Nephron (organoid): ENCODE data around the gene KBTBD6.

ENCODE experiments used
- H3K27ac Mint-ChIP-seq, 3 experiments: 2 replicates each; pipeline ENCODE4 v1.8.0; 2020; ENCODE audit warnings: mixed read lengths in 3 of 3, mild to moderate bottlenecking in 2 of 3, moderate library complexity in 1 of 3
- H3K27me3 Mint-ChIP-seq: 2 replicates; pipeline ENCODE4 v1.8.0; 2021; ENCODE audit warnings: low read depth, mild to moderate bottlenecking, moderate library complexity, mixed read lengths
- H3K36me3 Mint-ChIP-seq: 2 replicates; pipeline ENCODE4 v1.8.0; 2020; ENCODE audit warnings: low read depth, mixed read lengths
- H3K4me1 Mint-ChIP-seq: 2 replicates; pipeline ENCODE4 v1.8.0; 2020; ENCODE audit warnings: mixed read lengths
- H3K4me3 Mint-ChIP-seq, 3 experiments: 2 replicates each; pipeline ENCODE4 v1.8.0; 2020; ENCODE audit warnings: mild to moderate bottlenecking in 3 of 3, mixed read lengths in 3 of 3, moderate library complexity in 2 of 3
- H3K9me3 Mint-ChIP-seq: 2 replicates; pipeline ENCODE4 v1.8.0; 2020; ENCODE audit warnings: mixed read lengths
- TF ChIP-seq, protein P1 (sequence below), 3 experiments: fragments of 200-600 bp; sonication (generic); IDR thresholded peaks; one replicate each; pipeline ENCODE4 v1.5.0; 2021; ENCODE audit warnings: antibody characterized with exemption in 3 of 3; ENCODE audit not compliant: unreplicated experiment in 3 of 3

KBTBD6 gene

DNA sequence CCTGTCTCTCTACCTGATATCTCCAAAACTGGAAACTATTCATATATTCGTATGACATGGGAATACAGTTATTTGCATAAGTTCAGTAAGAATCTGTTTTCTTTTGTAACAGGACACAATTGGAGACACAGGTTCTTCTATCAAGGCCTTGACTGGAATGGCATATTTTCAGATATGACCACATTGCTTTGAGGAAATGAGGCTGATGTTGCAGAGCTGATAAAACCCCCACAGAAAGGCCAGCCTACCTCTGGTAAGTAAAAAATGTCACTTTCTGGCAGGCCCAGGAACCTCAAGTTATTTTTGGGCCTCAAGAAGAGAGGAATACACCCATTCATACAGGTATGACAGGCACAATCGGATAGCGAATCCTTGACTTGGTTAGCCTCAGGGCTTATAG lies 29.5 kb upstream of the KBTBD6 start:
- TF ChIP-seq, protein P1, sequence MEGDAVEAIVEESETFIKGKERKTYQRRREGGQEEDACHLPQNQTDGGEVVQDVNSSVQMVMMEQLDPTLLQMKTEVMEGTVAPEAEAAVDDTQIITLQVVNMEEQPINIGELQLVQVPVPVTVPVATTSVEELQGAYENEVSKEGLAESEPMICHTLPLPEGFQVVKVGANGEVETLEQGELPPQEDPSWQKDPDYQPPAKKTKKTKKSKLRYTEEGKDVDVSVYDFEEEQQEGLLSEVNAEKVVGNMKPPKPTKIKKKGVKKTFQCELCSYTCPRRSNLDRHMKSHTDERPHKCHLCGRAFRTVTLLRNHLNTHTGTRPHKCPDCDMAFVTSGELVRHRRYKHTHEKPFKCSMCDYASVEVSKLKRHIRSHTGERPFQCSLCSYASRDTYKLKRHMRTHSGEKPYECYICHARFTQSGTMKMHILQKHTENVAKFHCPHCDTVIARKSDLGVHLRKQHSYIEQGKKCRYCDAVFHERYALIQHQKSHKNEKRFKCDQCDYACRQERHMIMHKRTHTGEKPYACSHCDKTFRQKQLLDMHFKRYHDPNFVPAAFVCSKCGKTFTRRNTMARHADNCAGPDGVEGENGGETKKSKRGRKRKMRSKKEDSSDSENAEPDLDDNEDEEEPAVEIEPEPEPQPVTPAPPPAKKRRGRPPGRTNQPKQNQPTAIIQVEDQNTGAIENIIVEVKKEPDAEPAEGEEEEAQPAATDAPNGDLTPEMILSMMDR (IDR thresholded peaks at IDR 0.05; ENCODE audit: unreplicated experiment in 3 of 3) = no peak
- Mint-ChIP-seq H3K9me3 (no peaks in the 10 kb centered on the region), H3K4me3 (no peak overlapping the region), H3K36me3 (no peaks in the 10 kb centered on the region), H3K27ac (no peak overlapping the region), H3K27me3 (peaks cover 3% of the 10 kb centered on the region), H3K4me1 (no peaks in the 10 kb centered on the region)

DNA sequence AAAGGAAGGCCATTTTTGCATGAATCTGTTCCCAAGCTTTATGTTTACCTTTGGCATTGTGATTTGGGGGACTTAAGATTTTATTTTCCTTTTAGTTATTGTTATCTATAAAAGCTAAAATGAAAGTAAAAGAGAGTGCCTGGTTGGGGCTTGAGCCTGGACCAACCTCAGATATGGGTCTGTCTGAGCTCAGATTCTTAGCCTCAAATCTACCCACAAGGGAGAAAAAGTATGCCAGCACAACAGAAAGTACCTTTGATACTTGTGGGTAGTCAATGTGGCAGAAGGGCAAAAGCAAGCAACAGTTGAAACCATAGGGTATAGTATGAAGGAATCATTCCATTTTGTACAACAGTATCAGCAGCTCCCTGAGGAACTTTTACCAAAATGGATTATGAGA lies 26.6 kb upstream of the KBTBD6 start:
- H3K4me1 Mint-ChIP-seq = no peaks in the 10 kb centered on the region
- H3K9me3 Mint-ChIP-seq = no peaks in the 10 kb centered on the region
- TF ChIP-seq, protein P1 (IDR thresholded peaks at IDR 0.05; ENCODE audit: unreplicated experiment in 3 of 3) = no peak
- H3K27me3 Mint-ChIP-seq = peaks cover 3% of the 10 kb centered on the region
- no peaks in the 10 kb centered on the region for H3K36me3 Mint-ChIP-seq
- H3K4me3 Mint-ChIP-seq = no peak overlapping the region
- no peak overlapping the region for H3K27ac Mint-ChIP-seq

DNA sequence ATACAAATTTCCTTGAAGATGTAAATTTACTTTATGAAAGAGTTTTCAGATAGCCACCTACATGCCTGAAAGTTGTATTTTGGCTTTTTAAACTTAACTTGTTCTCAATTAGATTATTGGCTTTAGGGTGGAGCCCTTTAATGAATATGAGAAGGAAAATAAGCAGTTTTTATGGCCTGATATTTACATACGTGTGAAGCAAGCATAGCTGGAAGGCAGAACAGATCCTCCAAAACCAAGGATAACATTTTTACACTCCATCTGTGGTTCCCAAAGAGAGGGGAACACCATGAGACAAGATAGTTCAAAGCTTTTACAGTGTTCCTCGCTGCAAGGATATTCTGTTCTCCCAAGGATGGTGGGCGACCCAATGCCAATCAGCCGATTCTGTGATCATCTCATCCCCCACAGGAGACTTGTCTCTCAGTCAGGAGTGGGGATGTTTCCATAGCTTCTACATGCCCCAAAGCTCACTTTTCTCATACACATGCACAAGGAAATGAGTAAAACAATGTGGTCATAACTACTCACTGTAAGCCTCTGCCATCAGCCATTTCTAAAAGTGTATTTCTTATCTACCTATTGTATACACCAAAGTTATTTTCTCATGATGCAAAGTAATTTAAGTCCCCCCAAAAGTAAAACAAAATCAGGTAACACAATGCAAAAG lies 24.6 kb upstream of the KBTBD6 start:
- H3K4me3 Mint-ChIP-seq = no peak overlapping the region
- peaks cover 8% of the 10 kb centered on the region for H3K9me3 Mint-ChIP-seq
- no peak overlapping the region for H3K27ac Mint-ChIP-seq
- no peaks in the 10 kb centered on the region for H3K4me1 Mint-ChIP-seq
- TF ChIP-seq, protein P1 (IDR thresholded peaks at IDR 0.05; ENCODE audit: unreplicated experiment in 3 of 3) = no peak
- H3K36me3 Mint-ChIP-seq = no peaks in the 10 kb centered on the region
- no peaks in the 10 kb centered on the region for H3K27me3 Mint-ChIP-seq

DNA sequence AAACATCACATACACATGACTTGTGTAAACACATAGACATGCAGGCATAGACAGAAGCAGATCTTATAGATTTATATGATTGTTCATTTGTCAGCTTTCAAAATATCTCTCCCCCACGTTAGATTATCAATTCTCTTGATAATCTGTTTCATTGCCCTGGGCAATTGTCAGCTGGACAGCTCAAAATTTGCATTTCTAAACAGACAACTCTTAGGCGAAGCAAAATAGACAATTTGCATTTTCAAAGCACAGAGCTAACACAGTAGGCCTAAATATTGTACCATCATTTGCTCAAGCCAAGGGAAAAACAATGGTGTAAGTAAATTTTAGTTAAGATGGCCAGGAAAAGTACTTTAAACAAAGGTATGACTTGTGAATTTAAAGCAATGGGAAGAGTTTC lies 24.0 kb upstream of the KBTBD6 start:
- H3K27me3 Mint-ChIP-seq = no peaks in the 10 kb centered on the region
- H3K36me3 Mint-ChIP-seq = peaks cover 4% of the 10 kb centered on the region
- no peak overlapping the region for H3K4me3 Mint-ChIP-seq
- no peak overlapping the region for H3K27ac Mint-ChIP-seq
- H3K4me1 Mint-ChIP-seq = no peaks in the 10 kb centered on the region
- TF ChIP-seq, protein P1 (IDR thresholded peaks at IDR 0.05; ENCODE audit: unreplicated experiment in 3 of 3) = no peak
- peaks cover 13% of the 10 kb centered on the region for H3K9me3 Mint-ChIP-seq

DNA sequence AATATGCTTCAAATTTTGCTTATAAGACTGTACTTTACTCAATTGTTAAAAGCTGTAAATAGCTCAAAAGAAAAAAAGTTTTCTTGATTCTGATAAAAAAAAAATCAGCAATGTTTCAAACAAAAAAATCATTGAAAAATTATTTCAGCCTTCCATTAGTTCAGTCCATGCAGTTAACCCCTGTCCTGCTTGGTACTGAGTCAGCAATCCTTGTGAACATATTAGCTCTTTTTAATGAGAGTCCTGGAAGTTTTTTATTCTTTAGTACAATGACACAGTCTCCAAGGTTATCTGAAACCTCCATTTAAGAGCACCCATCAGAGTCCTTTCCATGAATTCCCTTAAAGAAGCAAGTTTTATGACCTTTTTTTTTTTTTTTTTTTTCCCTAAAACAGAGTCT lies 21.4 kb upstream of the KBTBD6 start:
- Mint-ChIP-seq H3K36me3 (peaks cover 30% of the 10 kb centered on the region), H3K4me1 (no peaks in the 10 kb centered on the region), H3K27me3 (peaks cover 5% of the 10 kb centered on the region)

More for the DNA sequence above, 21.4 kb upstream of the KBTBD6 start:
- Mint-ChIP-seq H3K27ac (no peak overlapping the region), H3K9me3 (peaks cover 39% of the 10 kb centered on the region), H3K4me3 (no peak overlapping the region)
- TF ChIP-seq, protein P1 (IDR thresholded peaks at IDR 0.05; ENCODE audit: unreplicated experiment in 3 of 3) = no peak
